ENCODE data around the gene STARD7. TPM values are rescaled to one million over a fixed set of nuclear protein-coding genes. Genes with fewer than 3 reads are reported as not detected.

STARD7 gene
- total RNA-seq, 1 donor from 2014 or later: 80.2 TPM

- peak; percentile 75 for DNase-seq (ENCODE audit: extremely low spot score, unreplicated experiment)
- no peak for TF ChIP-seq CTCF (IDR thresholded peaks at IDR 0.05)
- H3K4me1 Mint-ChIP-seq (ENCODE audit: unreplicated experiment): peaks cover 10% of the 10 kb centered on the region
- H3K27ac Mint-ChIP-seq (ENCODE audit: unreplicated experiment): no peak overlapping the region
- H3K4me3 Mint-ChIP-seq (ENCODE audit: unreplicated experiment): no peak overlapping the region
- H3K27me3 Mint-ChIP-seq (ENCODE audit: unreplicated experiment): peaks cover 17% of the 10 kb centered on the region
- H3K9me3 Mint-ChIP-seq (ENCODE audit: unreplicated experiment): no peaks in the 10 kb centered on the region
- H3K36me3 Mint-ChIP-seq (ENCODE audit: unreplicated experiment): no peaks in the 10 kb centered on the region
These were observed 49.4 kb downstream of the STARD7 start for GRCh38 chr2:96159084-96159830.

- H3K36me3 Mint-ChIP-seq (ENCODE audit: unreplicated experiment): no peaks in the 10 kb centered on the region
- peaks cover 3% of the 10 kb centered on the region for H3K4me1 Mint-ChIP-seq (ENCODE audit: unreplicated experiment)
- no peak overlapping the region for H3K4me3 Mint-ChIP-seq (ENCODE audit: unreplicated experiment)
- no peaks in the 10 kb centered on the region for H3K9me3 Mint-ChIP-seq (ENCODE audit: unreplicated experiment)
- H3K27ac Mint-ChIP-seq (ENCODE audit: unreplicated experiment): no peak overlapping the region
- peaks cover 17% of the 10 kb centered on the region for H3K27me3 Mint-ChIP-seq (ENCODE audit: unreplicated experiment)
- no peak for TF ChIP-seq CTCF (IDR thresholded peaks at IDR 0.05)
- peak; percentile 72 for DNase-seq (ENCODE audit: extremely low spot score, unreplicated experiment)
These were observed 50.1 kb downstream of the STARD7 start for GRCh38 chr2:96158554-96158940.

- H3K27me3 Mint-ChIP-seq (ENCODE audit: unreplicated experiment): peaks cover 17% of the 10 kb centered on the region
- DNase-seq (ENCODE audit: extremely low spot score, unreplicated experiment): no peak
- peaks cover 2% of the 10 kb centered on the region for H3K4me1 Mint-ChIP-seq (ENCODE audit: unreplicated experiment)
- H3K4me3 Mint-ChIP-seq (ENCODE audit: unreplicated experiment): no peak overlapping the region
- H3K36me3 Mint-ChIP-seq (ENCODE audit: unreplicated experiment): no peaks in the 10 kb centered on the region
- no peak for TF ChIP-seq CTCF (IDR thresholded peaks at IDR 0.05)
- no peak overlapping the region for H3K27ac Mint-ChIP-seq (ENCODE audit: unreplicated experiment)
- H3K9me3 Mint-ChIP-seq (ENCODE audit: unreplicated experiment): no peaks in the 10 kb centered on the region
These were observed 50.7 kb downstream of the STARD7 start for GRCh38 chr2:96157649-96158553.

GRCh38 chr2:96156926-96157648 lies 51.5 kb downstream of the STARD7 start:
- no peak overlapping the region for H3K27ac Mint-ChIP-seq (ENCODE audit: unreplicated experiment)
- no peak overlapping the region for H3K4me3 Mint-ChIP-seq (ENCODE audit: unreplicated experiment)
- H3K9me3 Mint-ChIP-seq (ENCODE audit: unreplicated experiment): no peaks in the 10 kb centered on the region
- no peak for DNase-seq (ENCODE audit: extremely low spot score, unreplicated experiment)
- H3K36me3 Mint-ChIP-seq (ENCODE audit: unreplicated experiment): no peaks in the 10 kb centered on the region
- peaks cover 2% of the 10 kb centered on the region for H3K4me1 Mint-ChIP-seq (ENCODE audit: unreplicated experiment)
- H3K27me3 Mint-ChIP-seq (ENCODE audit: unreplicated experiment): peaks cover 16% of the 10 kb centered on the region
- no peak for TF ChIP-seq CTCF (IDR thresholded peaks at IDR 0.05)
